Activated CD4-positive, alpha-beta T cell treated with anti-CD3 and anti-CD28 coated beads for 4 hours (primary cell): Measurements from ENCODE around the gene CTBP2.
"Not testable (repeated sequence)": the region's sequence is repeated elsewhere in the genome, so short reads cannot be mapped to it uniquely, and the experiment has no call there.

Experiments used
- DNase-seq, 2 donors: peaks; one replicate each; pipeline ENCODE4 v3.0.0-alpha.2; 2020

Gene CTBP2

GRCh38 chr10:125179107-125179506 lies 18.7 kb upstream of the CTBP2 start:
- DNase-seq, result not testable (repeated sequence)

- DNase-seq, result no peak
Measured at GRCh38 chr10:125177641-125178640, 17.6 kb upstream of the CTBP2 start.

GRCh38 chr10:125175807-125176206 lies 15.4 kb upstream of the CTBP2 start:
- no peak for DNase-seq

GRCh38 chr10:125174360-125174759 lies 14.0 kb upstream of the CTBP2 start:
- no peak for DNase-seq

- no peak for DNase-seq
Measured at GRCh38 chr10:125172694-125173093, 12.3 kb upstream of the CTBP2 start.

- DNase-seq, result no peak
Measured at GRCh38 chr10:125171402-125172306, 11.3 kb upstream of the CTBP2 start.

- DNase-seq, result no peak
Measured at GRCh38 chr10:125169915-125170314, 9.6 kb upstream of the CTBP2 start.

- DNase-seq, result no peak
Measured at GRCh38 chr10:125169279-125169678, 8.9 kb upstream of the CTBP2 start.

- DNase-seq, result no peak
Measured at GRCh38 chr10:125166658-125167057, 6.3 kb upstream of the CTBP2 start.

GRCh38 chr10:125165584-125166573 lies 5.5 kb upstream of the CTBP2 start:
- DNase-seq, result no peak

- DNase-seq, result no peak
Measured at GRCh38 chr10:125164421-125164820, 4.1 kb upstream of the CTBP2 start.

- DNase-seq, result no peak
Measured at GRCh38 chr10:125163803-125164202, 3.4 kb upstream of the CTBP2 start.

GRCh38 chr10:125163312-125163711 lies 2.9 kb upstream of the CTBP2 start:
- DNase-seq, result not testable (repeated sequence)

- no peak for DNase-seq
Measured at GRCh38 chr10:125162120-125162931, 2.0 kb upstream of the CTBP2 start.

- DNase-seq, result no peak
Measured at GRCh38 chr10:125161707-125162119, 1.4 kb upstream of the CTBP2 start.

GRCh38 chr10:125160856-125161706 lies 718 bp upstream of the CTBP2 start:
- no peak for DNase-seq

- DNase-seq, result no peak
Measured at GRCh38 chr10:125159486-125159931, 854 bp downstream of the CTBP2 start.

- no peak for DNase-seq
Measured at GRCh38 chr10:125158601-125159485, 1.5 kb downstream of the CTBP2 start.

- DNase-seq, result no peak
Measured at GRCh38 chr10:125158275-125158600, 2.1 kb downstream of the CTBP2 start.
